ENCODE results near the gene SIL1.

GRCh38 chr5:139138809-139139208 lies 59.4 kb downstream of the SIL1 start:
- TF ChIP-seq EZH2 (IDR thresholded peaks at IDR 0.05; ENCODE audit: insufficient read depth, poor library complexity, severe bottlenecking) (no peak), EZH2phosphoT487 (IDR thresholded peaks at IDR 0.05; ENCODE audit: insufficient read depth, low read depth) (no peak)
